GM12878 (cell line): ENCODE data around the gene FGD4.

Source experiments
- CREB1 ChIP-seq: IDR thresholded peaks from 2 replicates; pipeline ENCODE4 v1.6.1; 2012; ENCODE audit warnings: low read depth, mild to moderate bottlenecking, inconsistent platforms
- CTCF ChIP-seq, 3 experiments: IDR thresholded peaks in 2 of 3; conservative IDR thresholded peaks in 1 of 3; 2 replicates each; pipeline ENCODE4 v1.5.1; 2011; ENCODE audit warnings: low read depth in 3 of 3, low read length in 3 of 3, mild to moderate bottlenecking in 3 of 3, control low read depth in 2 of 3, moderate library complexity in 2 of 3, inconsistent platforms in 1 of 3, mixed read lengths in 1 of 3; ENCODE audit not compliant: control insufficient read depth in 2 of 3, insufficient read depth in 1 of 3; ENCODE audit errors: extremely low read depth in 1 of 3
- CUX1 ChIP-seq: IDR thresholded peaks from 2 replicates; pipeline ENCODE4 v1.6.1; 2012; ENCODE audit warnings: improper control_type of control experiment, low read depth, low read length; ENCODE audit not compliant: insufficient replicate concordance
- DPF2 ChIP-seq: fragments of 450-650 bp; IDR thresholded peaks from 2 replicates; pipeline ENCODE4 v1.6.1; 2017; ENCODE audit warnings: mild to moderate bottlenecking
- EZH2 ChIP-seq: IDR thresholded peaks from 2 replicates; pipeline ENCODE4 v1.6.1; 2012; ENCODE audit warnings: low read depth, mild to moderate bottlenecking, control low read depth, inconsistent platforms, low read length, borderline replicate concordance; ENCODE audit not compliant: control insufficient read depth
- MAX ChIP-seq: IDR thresholded peaks from 2 replicates; pipeline ENCODE4 v1.6.1; 2012; ENCODE audit warnings: low read depth, low read length, improper control_type of control experiment
- POLR2AphosphoS5 ChIP-seq: IDR thresholded peaks from 2 replicates; pipeline ENCODE4 v1.6.1; 2011; ENCODE audit warnings: mild to moderate bottlenecking, low read length, inconsistent platforms
- SREBF2 ChIP-seq: IDR thresholded peaks from 2 replicates; pipeline ENCODE4 v1.6.1; 2012; ENCODE audit warnings: mild to moderate bottlenecking, low read length
- TAF1 ChIP-seq: IDR thresholded peaks from 2 replicates; pipeline ENCODE4 v1.6.1; 2011; ENCODE audit warnings: mild to moderate bottlenecking, low read depth, low read length, borderline replicate concordance
- ZNF274 ChIP-seq: IDR thresholded peaks from one replicate; pipeline ENCODE4 v1.8.0; 2011; ENCODE audit not compliant: insufficient read length, insufficient read depth

- TF ChIP-seq DPF2 (no peak), SREBF2 (no peak), CREB1 (no peak), ZNF274 (no peak), EZH2 (no peak), MAX (no peak), TAF1 (no peak), POLR2AphosphoS5 (no peak), CUX1 (no peak), CTCF (IDR thresholded peaks at IDR 0.05 in 2 of 3, conservative IDR thresholded peaks at IDR 0.05 in 1 of 3; ENCODE audit: control insufficient read depth in 2 of 3, extremely low read depth in 1 of 3, insufficient read depth in 1 of 3, low read depth in 3 of 3, low read length in 3 of 3) (no peak)
Measured at GRCh38 chr12:32650508-32650907, 251.2 kb downstream of the FGD4 start.
